Measurements from ENCODE around the gene TXNRD2.
A peak's percentile ranks its signal among the peaks of the same experiment; 100 is the strongest.

The TXNRD2 gene

DNA sequence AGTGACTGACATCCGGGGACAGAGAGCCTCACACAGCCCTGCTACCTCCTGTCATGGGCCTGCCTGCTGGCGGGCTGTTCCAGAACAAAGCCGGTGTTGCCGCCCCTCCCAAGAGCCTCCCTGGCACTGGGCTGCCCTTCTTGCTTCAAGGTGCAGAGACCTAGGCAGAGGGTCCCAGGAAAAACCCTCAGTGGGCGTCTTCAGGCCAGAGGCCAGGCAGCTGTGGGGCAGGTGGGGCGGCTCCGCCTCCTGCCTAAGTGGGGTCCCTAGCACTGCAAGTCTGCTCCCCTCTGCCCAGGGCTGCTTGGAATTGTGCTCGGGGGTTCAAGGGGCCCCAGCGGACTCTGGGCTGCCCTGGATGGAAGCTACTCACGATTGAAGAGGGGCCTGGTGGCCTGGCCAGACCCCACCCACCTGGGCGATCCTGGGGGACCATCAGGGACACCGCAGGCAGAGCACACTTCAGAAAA lies 66.5 kb downstream of the TXNRD2 start:
- no peak for DNase-seq

DNA sequence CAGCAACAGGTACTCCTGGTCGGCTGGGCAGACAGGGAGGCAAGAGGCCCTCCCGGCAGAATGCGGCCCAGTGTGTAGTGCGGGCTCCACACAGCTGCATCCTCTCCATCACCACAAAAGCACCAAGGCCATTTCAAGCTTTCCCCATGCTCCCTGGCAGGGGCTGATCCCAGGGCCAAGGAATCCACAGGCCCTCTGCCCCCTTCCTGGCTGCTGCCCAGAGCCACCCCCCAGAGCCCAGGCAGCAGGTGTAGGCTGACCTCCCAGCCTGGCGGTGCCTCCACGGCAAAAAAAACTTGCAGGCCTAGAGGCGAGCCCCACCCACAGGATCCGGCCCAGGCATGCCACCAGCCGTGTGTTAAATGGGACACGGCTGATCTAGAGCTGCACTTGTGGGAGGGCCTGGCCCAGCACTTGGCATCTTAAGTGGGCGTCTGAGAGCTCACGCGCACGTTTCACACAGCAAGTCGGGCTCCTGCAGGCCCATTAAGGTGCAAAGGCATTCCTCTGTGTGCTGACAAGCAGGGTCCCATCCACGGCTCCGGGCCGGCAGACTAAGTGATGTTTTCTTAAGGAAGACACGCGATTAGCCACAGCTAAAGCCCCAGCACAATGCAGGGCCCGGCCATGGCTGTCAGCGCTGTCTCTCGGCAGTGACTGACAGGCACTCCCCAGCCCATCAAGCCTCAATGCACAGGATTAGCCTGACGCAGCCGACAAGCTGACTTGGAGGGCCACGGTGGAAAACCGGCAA lies 67.1 kb downstream of the TXNRD2 start:
- DNase-seq = no peak

DNA sequence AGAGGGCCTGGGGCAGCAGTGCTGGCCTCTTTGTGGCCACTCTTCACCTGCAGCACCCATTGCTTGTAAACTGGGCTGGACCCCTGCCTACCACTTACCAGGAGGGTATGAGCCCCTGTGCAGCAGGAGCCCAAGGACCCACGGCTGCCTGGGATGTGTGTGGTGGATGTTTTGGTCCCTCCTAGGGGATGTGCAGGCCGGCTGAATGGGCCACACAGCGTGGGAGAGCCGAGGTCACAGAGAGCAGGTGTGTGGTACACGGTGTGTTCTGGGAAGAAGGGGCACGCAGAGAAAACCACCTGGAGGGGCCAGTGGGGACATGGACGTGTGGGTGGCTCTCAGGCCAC lies 67.7 kb downstream of the TXNRD2 start:
- DNase-seq = no peak

DNA sequence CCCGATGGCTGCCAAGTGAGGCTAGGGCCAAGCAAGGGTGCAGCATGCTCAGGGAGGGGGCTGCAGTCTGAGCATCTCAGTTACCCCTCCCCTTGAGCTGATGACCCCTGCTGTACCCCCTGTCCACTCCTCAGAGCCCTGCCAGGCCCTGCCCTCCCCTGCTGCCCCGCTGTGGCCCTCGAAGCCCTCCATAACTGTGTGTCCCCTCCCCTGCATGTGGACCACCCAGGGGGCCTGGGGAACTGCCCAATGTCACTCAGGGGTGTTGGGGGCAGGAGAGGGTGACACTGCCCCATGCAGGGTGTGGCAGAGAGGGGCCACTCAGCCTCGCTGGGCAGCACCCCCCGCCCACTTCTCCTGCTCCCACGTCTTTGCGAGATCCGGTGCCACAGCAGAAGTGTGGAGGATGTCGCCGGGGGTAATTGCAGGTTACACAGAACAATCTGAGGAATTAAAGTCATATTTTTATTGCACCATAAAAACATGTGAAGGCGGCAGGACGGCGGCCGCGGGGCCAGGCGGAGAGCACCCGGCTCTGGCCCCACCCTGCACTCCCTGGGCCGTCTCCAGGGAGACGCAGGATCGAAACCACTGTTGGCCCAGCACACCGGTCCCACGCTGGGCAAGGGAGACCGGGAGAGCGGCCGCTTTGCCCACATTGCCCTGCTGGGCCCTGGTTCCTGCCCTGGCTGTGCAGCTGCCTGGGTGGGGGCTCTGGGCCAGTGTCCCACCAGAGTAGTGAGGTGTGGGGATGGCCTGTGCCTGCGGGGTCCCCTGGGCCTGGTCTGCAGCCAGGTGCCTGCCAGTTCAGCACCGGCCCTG lies 68.3 kb downstream of the TXNRD2 start:
- no peak for DNase-seq

DNA sequence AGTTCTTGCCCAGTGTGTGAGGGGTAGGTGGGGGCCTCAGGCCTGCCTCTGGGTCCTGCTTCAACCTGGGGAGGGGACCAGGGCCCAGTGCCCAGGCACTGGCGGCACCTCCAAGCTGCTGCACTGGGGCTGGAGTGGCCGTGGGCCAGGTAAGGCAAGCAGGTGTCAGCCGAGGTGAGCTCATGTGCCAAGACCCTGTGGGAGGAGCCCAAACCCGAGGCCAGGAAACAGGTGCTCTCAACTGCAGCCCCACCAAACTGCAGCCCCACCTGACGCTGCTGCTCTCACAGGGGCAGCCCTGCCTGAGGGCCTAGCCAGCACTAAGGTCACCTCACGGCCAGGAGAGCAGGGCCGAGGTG lies 68.9 kb downstream of the TXNRD2 start:
- DNase-seq = no peak

DNA sequence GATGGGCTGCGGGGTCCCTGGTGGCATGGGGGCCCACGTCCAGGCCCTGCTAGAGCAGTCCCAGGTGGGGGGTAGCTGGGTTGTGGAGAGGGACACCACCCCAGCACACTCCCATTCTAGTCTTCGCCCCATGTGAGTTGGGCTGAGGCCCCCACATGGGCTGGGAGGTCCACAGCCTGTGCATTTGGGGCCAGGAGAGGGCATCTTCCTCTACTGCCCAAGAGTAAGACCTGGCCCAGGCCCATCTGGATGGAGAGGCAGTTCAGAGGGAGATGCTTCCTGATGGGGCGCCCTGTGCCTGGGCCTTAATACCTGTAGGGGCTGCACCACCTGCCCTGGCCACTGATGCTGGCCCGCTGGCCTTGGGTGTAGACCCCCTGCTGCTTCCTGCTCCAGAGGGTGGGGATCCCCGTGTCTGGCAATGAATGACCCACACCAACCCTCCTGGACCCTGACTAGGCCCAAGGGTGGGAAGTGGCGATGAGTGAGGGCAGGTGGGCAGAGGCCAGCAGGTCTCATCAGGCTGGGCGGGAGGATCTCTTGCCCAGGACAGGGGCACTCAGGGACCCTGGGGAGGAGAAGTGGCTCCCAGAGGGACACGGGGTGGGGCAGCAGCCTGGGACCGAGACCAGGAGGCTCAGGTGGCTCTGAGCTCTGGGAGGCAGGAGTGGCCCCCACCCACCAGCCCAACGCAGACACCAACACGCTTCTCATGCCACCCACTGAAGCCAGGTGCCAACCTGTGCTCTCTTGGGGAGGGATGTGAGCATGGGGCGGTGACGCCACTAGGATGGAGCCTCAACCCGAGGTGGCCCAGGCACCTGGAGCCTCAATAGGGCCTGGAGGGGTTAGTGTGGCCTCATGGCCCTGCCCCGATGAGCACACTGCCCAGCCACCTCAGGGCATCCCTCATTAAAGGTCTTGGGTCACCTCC lies 69.5 kb downstream of the TXNRD2 start:
- DNase-seq = no peak

DNA sequence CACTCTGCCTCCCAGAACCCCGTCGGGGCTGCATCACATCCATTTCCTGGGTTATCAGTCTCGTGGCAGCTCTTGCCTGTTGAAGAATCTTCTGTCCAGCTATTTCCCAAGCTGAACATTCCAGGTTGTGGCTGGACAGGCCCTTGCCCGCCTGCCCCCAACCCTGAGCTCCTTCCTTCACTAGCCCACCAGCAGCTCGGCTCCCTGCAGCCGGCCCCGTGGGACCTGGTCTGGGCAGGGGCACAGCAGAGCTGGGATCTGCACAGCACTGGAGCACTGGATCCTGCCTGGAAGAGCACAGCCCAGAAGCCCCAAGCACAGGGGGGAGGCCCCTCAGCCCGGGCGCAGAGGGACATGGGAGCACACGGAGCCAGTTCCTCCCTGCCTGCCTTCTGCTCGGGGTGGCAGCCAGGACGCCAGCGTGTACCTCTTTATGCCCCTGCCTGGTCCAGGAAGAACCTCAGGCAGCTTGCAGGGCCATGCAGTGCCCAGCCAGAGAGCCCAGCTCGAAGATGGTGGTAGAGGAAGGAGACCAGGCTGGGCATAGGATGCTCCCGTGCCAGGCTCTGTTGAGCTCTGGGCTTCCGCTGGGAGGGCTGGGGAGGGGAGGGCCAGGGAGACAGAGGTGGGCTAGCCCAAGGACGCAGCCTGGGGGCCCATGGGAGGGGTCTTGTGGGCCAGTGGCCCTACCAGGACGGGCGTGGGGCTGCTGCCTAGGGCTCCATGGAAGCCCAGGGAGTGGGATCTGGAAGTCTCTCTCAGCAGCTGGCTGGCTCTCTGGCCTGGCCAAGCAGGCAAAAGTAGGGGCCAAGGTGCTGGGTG lies 70.4 kb downstream of the TXNRD2 start:
- DNase-seq = no peak

DNA sequence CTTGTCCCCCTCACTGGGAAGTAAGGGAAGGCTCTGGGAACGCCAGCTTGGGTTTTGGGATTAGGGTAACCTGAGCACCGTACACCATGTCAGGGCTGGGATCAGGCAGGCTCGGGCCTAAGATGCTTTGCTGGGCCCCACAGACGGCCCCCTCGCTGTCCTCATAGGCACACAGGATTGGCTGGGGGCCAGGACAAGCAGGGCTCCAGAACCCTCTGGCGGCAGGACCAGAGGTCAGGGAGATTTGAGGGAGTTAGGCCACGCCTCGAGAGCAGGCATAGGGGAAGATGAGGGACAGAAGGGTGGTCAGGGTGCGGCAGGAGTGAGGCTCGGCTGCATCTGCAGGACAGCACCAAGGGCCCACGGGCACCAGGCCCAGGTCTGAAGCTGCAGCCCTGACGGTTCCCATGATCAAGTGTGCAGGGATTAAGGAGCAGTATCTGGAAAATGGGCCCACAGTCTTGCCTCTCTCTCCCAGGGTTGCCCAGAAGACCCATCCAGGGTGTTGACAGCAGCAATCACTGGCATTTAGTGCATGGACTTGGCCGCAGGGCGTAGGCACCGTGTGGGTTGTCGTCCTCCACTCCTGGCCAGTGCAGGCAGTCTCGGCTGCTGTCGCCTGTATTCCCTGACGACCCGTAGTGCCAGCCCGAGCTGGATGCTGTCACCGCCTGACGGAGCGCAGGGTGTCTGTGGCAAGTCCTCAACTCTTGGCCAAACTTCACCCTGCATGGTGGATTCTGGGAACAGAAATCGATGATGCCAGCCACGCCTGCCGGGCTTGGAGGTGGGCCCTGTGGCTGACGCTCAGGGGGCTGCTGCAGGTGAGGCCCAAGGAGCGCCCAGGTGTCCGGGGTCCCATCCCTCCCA lies 71.2 kb downstream of the TXNRD2 start:
- no peak for DNase-seq

DNA sequence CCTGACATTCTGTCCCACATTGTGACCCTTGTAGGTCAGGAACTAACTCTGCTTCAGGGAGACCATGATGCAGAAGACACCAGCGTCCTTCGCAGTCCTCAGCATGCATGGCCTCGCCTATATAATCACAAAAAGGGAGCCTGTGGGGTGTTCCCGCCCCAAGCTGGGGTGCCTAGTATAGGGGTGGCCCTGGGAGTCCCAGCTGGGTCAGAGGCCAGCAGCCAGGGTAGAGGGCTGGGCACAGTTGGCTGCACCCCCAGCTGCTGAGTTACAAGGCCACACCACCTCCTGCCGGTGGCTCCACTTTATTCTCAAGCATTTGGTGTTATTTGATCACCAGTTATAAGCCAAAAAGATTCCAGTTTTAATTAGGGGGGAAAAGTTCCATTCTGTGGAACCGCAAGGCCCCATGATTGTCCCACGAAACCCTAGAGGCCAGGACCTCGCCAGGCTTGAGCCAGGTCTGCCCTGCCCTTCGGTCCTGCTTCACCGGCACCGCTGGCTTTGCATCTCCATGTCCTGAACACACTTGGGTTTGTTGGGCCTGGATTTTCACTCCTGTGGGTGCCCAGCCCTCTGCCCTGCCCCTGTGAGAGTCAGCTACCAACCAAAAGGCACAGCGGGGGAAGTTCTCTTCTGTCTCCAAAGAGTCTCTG lies 72.0 kb downstream of the TXNRD2 start:
- DNase-seq = no peak

DNA sequence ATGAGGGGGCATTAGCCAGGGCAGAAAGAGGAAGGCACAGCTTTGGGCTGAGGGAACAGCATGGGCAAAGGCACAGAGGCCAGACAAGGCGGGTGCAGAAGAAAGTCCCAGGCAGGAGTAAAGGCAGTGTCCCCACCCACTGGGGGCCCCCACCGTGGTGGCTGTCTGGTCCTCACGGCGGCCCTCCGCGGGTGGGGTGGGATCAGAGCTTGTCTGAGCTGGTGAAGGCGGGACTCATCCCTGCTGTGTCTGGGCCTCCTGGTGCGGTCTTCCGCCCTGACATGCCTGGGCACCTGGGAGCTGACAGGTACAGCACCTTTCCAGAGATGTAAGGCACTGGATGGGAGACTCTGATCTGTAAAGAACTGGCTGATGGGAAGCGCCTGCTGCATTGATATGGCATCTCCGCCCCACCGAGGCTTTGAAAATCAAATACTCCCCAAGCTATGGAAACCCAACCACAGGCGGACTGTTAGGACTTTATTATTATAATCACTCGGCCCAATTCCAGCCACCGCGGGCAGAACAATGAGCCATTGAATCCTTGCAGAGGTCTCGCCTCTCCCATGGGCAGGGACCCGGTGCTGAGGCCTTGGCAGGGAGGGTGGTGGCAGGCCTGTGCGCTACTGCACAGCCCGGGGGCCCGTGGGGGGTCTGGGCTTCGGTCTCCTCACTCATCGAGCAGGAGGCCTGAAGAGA lies 72.7 kb downstream of the TXNRD2 start:
- DNase-seq = peak in 4 of 14 donors; percentile 9 to 35 (median 24)

DNA sequence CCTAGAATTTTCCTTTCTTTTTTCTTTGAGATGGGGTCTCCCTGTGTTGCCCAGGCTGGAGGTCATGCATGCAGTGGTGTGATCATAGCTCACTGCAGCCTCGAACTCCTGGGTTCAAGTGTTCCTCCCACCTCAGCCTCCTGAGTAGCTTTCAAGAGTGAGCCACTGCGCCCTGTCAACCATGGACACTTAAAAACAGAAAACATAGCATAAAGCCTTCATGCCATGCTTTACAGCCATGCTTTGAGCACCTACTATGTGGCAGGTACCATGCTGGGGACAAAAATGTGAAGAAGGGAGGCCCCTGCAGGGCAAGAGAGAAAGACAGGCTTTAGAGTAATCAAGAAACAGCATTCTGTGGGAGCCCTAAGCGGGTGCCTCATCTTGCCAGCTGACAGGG lies 73.3 kb downstream of the TXNRD2 start:
- DNase-seq = no peak

DNA sequence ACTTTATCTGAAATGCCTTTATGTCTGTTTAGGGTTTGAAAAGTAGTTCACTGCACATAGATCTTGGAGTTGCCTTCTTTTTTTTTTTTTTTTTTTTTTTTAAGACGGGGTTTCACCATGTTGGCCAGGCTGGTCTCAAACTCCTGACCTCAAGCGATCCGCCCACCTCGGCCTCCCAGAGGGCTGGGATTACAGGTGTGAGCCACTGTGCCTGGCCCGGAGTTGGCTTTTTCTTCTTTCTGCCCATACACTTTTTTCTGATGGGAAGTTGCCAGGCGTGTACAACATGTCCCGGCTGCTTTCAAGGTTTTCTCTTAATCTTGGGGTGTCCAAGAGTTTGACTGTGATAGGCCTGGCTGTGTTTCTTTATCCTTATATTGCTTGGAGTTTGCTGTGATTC lies 74.0 kb downstream of the TXNRD2 start:
- no peak for DNase-seq

DNA sequence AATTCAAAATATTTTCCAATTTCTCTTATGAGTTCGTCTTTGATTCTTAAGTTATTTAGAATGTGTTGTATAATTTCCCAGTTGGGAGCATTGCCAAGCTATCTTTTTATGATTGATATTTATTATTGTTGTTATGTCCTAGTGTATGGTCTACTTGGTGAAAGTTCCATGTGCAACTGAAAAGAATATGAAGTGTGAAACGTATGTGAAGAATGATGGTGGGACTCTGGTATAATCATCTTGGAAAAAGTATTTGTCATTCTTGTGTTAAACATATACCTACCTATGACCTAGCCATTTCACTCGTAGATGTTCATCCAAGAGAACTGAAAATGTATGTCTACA lies 75.0 kb downstream of the TXNRD2 start:
- DNase-seq = no peak

DNA sequence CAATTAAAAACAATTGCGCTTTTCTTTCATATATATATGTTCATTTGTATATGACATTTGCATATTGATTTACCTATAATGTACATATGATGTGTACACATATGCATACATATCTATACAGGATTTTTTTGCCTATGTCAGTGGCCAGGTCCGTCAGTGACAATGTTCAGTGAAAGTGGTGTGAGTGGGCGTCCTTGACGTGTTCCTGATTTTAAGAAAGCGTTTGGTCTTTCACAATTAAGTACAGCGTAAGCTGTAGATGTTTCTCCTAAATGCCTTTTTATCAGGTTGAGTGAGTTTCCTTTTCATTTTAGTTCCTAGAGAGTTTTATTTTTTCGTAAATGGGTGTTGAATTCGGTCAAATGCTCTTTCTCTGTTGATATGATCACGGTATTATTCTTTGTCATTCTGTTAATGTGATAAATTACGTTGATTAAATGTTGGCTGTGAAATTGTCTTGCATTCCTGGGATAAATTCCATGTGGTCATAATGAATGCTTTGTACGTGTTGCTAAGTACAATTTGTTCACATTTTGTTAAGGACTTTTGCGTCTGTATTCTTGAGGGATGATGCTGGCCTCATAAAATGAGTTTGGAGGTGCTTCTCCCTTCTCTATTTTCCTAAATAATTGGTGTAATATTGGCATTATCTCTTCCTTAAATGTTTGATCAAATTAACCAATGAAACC lies 76.3 kb downstream of the TXNRD2 start:
- DNase-seq = no peak

DNA sequence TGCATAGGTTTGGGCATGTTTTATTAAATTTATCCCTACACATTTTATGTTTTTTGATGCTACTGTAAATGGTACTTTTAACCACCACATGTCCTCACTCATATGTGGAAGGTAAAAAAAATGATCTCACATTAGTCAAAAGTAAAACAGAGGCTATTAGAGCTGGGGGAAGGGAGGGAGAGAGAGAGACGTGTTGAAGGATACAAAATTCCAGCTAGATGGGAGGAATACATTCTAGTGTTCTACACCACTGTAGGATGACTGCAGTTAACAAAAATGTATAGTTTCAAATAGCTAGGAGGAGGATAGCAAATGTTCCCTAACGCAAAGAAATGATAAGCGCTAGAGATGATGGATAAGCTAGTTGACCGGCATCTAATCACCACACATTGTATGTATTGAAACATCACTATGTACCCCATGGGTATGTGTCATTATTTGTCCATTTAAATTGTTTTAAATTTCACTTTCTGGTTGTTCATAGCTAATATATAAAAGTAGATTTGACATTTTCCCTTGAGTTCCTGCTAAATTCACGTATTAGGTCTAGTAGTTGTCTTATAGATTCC lies 77.0 kb downstream of the TXNRD2 start:
- no peak for DNase-seq

DNA sequence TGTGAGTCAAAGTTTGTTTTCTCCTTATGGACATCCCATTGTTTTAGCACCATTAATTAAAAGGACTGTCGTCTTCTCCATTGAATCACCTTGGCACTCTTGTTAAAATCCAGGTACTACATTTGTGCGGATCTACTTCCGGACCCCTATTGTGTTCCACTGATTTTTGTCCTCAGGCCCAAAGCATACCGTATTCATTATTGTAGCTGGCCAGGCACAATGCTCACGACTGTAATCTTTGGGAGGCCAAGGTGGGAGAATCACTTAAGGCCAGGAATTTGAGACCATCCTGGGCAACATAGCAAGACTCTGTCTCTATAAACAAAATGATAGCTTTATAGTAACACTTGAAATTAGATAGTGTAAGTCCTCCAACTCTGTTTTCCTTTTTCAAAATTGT lies 78.0 kb downstream of the TXNRD2 start:
- no peak for DNase-seq

DNA sequence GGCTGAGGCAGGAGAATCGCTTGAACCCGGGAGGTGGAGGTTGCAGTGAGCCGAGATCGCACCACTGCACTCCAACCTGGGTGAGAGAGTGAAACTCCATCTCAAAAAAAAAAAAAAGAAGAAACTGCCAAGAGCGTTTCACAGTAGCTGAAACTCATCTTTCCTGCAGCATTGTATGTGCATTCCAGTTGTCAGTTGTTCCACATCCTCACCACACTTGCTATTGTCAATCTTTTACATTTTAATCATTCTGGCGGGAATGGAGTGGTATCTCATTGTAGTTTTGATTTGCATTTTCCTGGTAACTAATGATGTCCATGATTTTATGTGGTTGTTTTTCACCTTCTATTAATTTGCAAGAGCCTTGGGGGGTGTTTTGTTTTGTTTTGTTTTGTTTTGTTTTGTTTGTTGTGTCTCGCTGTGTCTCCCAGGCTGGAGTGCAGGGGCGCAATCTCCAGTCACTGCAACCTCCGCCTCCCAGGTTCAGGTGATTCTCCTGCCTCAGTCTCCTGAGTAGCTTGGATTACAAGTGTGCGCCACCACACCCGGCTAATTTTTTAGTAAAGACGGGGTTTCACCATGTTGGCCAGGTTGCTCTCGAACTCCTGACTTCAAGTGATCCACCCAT lies 78.9 kb downstream of the TXNRD2 start:
- no peak for DNase-seq

DNA sequence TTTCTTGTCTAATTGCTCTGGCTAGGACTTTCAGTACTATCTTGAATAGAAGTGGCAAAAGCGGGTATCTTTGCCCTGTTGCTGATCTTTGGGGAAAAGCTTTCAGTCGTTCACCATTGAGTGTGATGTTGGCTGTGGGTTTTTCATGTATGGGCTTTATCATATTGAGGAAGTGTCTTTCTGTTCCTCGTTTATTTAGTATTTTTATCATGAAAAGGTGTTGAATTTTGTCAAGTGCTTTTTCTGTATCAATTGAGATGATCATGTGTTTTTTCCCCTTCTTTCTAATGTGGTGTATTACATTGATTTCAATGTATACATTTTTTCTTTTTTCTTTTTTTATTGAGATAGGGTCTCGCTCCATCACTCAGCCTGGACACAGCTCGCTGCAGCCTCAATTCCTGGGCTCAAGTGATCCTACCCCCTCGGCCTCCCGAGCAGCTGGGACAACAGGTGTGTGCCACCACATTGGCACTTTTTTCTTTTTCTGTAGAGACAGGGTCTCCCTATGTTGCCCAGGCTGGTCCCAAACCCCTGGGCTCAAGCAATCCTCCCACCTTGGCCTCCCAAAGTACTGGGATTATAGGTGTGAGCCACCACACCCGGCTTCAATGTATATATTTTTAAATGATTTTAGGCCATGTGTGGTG lies 81.6 kb downstream of the TXNRD2 start:
- DNase-seq = no peak
